ENCODE results near the gene WIPI1. TPM values are rescaled to one million over a fixed set of nuclear protein-coding genes. Genes with fewer than 3 reads are reported as not detected.

The WIPI1 gene
- polyA plus RNA-seq, 1 donor (not counting 4 experiments of a cell fraction or from before 2014, with no cell fraction given): 49.4 TPM

DNA sequence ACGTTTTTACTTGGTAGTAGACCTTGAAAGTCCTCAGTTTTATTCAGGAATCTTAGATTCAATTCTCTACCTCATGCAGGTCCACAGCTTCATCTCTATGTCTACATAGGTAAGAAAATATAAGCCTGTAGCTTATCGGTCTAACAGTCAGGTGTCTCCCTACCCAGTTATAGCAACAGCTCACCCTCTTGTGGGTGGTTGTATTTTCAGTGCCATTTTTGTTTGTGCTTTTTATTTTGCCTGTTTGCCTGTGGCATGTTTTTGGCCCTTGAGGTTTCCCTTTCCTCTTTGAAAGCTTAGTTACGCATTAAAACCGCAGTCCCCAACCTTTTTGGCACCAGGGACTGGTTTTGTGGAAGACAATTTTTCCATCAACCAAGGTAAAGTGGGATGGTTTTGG is 23.6 kb upstream of the WIPI1 start:
- Histone ChIP-seq H3K79me2 (ENCODE audit: control insufficient read depth, insufficient read depth, low read length) (no peaks in the 10 kb centered on the region), H3K4me2 (ENCODE audit: control insufficient read depth, extremely low read depth, insufficient read depth, low read depth, low read length) (no peak overlapping the region), H2AFZ (ENCODE audit: control insufficient read depth, low read length) (no peak overlapping the region), H4K20me1 (ENCODE audit: control insufficient read depth, extremely low read depth, insufficient read depth, low read length) (no peaks in the 10 kb centered on the region), H3K27ac (ENCODE audit: control insufficient read depth, insufficient read depth, low read length) (no peak overlapping the region), H3K4me3 (ENCODE audit: control insufficient read depth in 2 of 3, extremely low read depth in 1 of 3, insufficient read depth in 2 of 3, low read depth in 1 of 3, low read length in 3 of 3) (no peak overlapping the region), H3K9me1 (ENCODE audit: control insufficient read depth, extremely low read depth, insufficient read depth, low read length) (no peaks in the 10 kb centered on the region), H3K9ac (ENCODE audit: control insufficient read depth, extremely low read depth, insufficient read depth, low read length) (no peak overlapping the region), H3K4me1 (ENCODE audit: control insufficient read depth, extremely low read depth, insufficient read depth, low read length) (no peaks in the 10 kb centered on the region), H3K9me3 (ENCODE audit: control insufficient read depth, low read depth, low read length) (no peaks in the 10 kb centered on the region), H3K36me3 (ENCODE audit: control insufficient read depth in 2 of 2, extremely low read depth in 1 of 2, insufficient read depth in 2 of 2, low read length in 2 of 2) (no peaks in the 10 kb centered on the region), H3K27me3 (ENCODE audit: control insufficient read depth, extremely low read depth, insufficient read depth, low read length) (peaks cover 8% of the 10 kb centered on the region)
- FAIRE-seq: no peak
- TF ChIP-seq EZH2 (IDR thresholded peaks at IDR 0.05; ENCODE audit: low read length): no peak
- TF ChIP-seq, protein P1, sequence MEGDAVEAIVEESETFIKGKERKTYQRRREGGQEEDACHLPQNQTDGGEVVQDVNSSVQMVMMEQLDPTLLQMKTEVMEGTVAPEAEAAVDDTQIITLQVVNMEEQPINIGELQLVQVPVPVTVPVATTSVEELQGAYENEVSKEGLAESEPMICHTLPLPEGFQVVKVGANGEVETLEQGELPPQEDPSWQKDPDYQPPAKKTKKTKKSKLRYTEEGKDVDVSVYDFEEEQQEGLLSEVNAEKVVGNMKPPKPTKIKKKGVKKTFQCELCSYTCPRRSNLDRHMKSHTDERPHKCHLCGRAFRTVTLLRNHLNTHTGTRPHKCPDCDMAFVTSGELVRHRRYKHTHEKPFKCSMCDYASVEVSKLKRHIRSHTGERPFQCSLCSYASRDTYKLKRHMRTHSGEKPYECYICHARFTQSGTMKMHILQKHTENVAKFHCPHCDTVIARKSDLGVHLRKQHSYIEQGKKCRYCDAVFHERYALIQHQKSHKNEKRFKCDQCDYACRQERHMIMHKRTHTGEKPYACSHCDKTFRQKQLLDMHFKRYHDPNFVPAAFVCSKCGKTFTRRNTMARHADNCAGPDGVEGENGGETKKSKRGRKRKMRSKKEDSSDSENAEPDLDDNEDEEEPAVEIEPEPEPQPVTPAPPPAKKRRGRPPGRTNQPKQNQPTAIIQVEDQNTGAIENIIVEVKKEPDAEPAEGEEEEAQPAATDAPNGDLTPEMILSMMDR (optimal IDR thresholded peaks at IDR 0.05 in 1 of 3, IDR thresholded peaks at IDR 0.05 in 1 of 3, conservative IDR thresholded peaks at IDR 0.05 in 1 of 3; ENCODE audit: extremely low read depth in 1 of 3, insufficient read depth in 2 of 3, low read length in 3 of 3): no peak
- no peak for DNase-seq (ENCODE audit: low read depth, low spot score)
- dilution Hi-C loops (cut with MboI; ENCODE audit: extremely low pct_ligation_motif_present, low sequenced_read_pairs): no loop called here

DNA sequence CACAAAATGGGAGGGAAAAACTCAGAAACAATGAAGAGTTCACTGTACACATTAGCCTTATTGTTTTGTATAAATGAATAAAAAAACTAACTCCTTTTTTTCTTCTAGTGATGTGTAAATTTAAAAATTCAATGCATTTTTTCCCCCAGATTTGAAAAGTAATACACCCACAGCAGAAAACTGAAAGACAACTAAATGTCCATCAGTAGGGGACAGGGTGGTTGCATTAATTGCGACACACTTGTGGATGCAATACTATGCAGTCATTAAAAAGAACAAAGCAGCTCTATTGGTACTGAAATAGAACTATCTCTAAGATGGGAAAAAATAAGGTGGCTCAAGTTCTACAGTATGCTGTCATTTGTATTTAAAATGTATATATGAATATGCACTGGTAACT is 13.7 kb upstream of the WIPI1 start:
- no peak for FAIRE-seq
- Histone ChIP-seq H3K27ac (ENCODE audit: control insufficient read depth, insufficient read depth, low read length) (no peak overlapping the region), H3K4me3 (ENCODE audit: control insufficient read depth in 2 of 3, extremely low read depth in 1 of 3, insufficient read depth in 2 of 3, low read depth in 1 of 3, low read length in 3 of 3) (no peak overlapping the region), H3K4me2 (ENCODE audit: control insufficient read depth, extremely low read depth, insufficient read depth, low read depth, low read length) (no peak overlapping the region), H3K27me3 (ENCODE audit: control insufficient read depth, extremely low read depth, insufficient read depth, low read length) (no peaks in the 10 kb centered on the region), H3K4me1 (ENCODE audit: control insufficient read depth, extremely low read depth, insufficient read depth, low read length) (peaks cover 4% of the 10 kb centered on the region), H4K20me1 (ENCODE audit: control insufficient read depth, extremely low read depth, insufficient read depth, low read length) (no peaks in the 10 kb centered on the region), H3K36me3 (ENCODE audit: control insufficient read depth in 2 of 2, extremely low read depth in 1 of 2, insufficient read depth in 2 of 2, low read length in 2 of 2) (no peaks in the 10 kb centered on the region), H3K9me1 (ENCODE audit: control insufficient read depth, extremely low read depth, insufficient read depth, low read length) (no peaks in the 10 kb centered on the region), H2AFZ (ENCODE audit: control insufficient read depth, low read length) (no peak overlapping the region), H3K9ac (ENCODE audit: control insufficient read depth, extremely low read depth, insufficient read depth, low read length) (no peak overlapping the region), H3K9me3 (ENCODE audit: control insufficient read depth, low read depth, low read length) (no peaks in the 10 kb centered on the region), H3K79me2 (ENCODE audit: control insufficient read depth, insufficient read depth, low read length) (no peaks in the 10 kb centered on the region)
- DNase-seq (ENCODE audit: low read depth, low spot score): no peak
- dilution Hi-C loops (cut with MboI; ENCODE audit: extremely low pct_ligation_motif_present, low sequenced_read_pairs): no loop called here
- no peak for TF ChIP-seq EZH2 (IDR thresholded peaks at IDR 0.05; ENCODE audit: low read length)
- TF ChIP-seq, protein P1 (optimal IDR thresholded peaks at IDR 0.05 in 1 of 3, IDR thresholded peaks at IDR 0.05 in 1 of 3, conservative IDR thresholded peaks at IDR 0.05 in 1 of 3; ENCODE audit: extremely low read depth in 1 of 3, insufficient read depth in 2 of 3, low read length in 3 of 3): no peak

Data from keratinocyte (primary cell).